GM19324 (cell line): ENCODE data around the gene AAK1.
"Not testable (repeated sequence)": the region's sequence is repeated elsewhere in the genome, so short reads cannot be mapped to it uniquely, and the experiment has no call there.

Experiments used
- ATAC-seq: cut with Tn5 transposase; IDR thresholded peaks from one replicate; pipeline ENCODE4 v1.9.1; 2021; ENCODE audit warnings: mild to moderate bottlenecking, moderate library complexity; ENCODE audit not compliant: unreplicated experiment, low FRiP score

Gene AAK1

GRCh38 chr2:69464575-69464974, 179.0 kb downstream of the AAK1 start:
- no peak for ATAC-seq

- ATAC-seq, result no peak
Observed at GRCh38 chr2:69462780-69463179, 180.8 kb downstream of the AAK1 start.

- no peak for ATAC-seq
Observed at GRCh38 chr2:69461404-69461803, 182.1 kb downstream of the AAK1 start.

- no peak for ATAC-seq
Observed at GRCh38 chr2:69459936-69460335, 183.6 kb downstream of the AAK1 start.

DNA sequence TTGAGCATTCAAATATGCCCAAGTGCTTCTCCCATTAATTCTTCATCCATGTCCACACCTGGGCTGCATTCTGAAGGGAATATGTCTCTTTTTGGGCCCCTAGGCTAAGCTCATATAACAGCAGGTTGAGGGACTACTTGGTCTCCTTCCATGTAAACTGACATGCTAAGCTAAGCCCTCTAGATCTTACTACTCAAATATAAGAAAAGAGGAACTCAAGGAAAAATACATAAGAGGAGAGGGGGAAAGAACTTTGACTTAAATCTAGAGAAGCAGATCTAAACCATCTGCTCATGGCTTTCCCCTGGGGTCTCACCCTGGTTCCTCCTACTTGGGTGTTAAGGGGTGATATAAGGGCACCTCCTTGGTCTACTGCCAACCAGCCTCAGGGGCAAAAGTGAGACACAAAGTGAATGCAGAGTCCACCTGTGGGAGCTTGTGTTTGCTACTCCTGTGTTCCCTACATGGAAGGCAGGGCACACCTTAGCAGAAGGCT, 186.5 kb downstream of the AAK1 start:
- no peak for ATAC-seq

DNA sequence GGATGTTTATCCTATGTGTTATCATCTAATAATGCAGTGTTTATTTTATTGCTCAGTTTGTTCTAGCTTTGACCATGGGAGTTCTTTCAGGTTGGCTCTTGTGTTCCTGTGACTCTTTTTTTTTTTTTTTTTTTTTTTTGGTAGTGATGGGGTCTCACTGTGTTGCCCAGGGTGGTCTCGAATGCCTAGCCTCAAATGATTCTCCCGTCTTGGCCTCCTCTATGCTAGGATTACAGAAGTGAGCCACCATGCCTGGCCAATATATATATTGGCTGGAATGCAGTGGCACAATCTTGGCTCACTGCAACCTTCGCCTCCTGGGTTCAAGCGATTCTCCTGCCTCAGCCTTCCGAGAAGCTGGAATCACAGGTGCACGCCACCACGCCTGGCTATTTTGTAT, 187.4 kb downstream of the AAK1 start:
- no peak for ATAC-seq

- ATAC-seq, result no peak
Observed at GRCh38 chr2:69454976-69455375, 188.6 kb downstream of the AAK1 start.

GRCh38 chr2:69453475-69454129, 189.9 kb downstream of the AAK1 start:
- peak; percentile 70 for ATAC-seq

- ATAC-seq, result no peak
Observed at GRCh38 chr2:69452687-69453086, 190.9 kb downstream of the AAK1 start.

GRCh38 chr2:69450735-69451416, 192.7 kb downstream of the AAK1 start:
- ATAC-seq, result no peak

- no peak for ATAC-seq
Observed at GRCh38 chr2:69449906-69450305, 193.6 kb downstream of the AAK1 start.

- not testable (repeated sequence) for ATAC-seq
Observed at GRCh38 chr2:69443673-69444072, 199.9 kb downstream of the AAK1 start.

DNA sequence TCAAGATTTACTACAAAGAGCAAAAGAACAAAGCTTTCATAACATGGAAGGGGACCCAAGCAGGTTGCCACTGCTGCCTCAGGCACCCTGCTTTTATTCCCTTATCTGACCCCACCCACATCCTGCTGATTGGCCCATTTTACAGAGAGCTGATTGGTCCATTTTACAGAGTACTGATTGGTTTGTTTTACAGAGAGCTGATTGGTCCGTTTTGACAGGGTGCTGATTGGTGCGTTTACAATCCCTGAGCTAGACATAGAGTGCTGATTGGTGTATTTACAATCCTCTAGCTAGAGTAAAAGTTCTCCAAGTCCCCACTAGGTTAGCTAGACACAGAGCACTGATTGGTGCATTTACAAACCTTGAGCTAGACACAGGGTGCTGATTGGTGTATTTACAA, 204.0 kb downstream of the AAK1 start:
- not testable (repeated sequence) for ATAC-seq

DNA sequence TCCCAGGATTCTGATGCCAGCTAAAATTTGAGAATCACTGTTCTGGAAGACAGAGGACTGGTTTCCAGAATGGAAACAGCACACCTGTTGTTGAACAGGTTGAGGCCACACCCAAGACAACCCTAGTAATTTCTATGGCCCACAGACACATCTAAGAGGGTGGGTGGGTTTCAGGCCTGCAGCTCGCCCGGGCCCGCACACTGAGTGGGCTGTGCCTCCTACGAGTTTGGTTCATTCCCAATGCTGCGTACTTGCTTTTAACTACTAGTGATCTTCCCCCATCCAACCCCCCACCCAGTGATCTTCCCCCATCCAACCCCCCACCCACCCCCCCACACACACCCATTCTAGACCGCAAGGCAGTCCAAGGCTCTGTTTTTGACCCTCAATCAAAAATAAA, 205.0 kb downstream of the AAK1 start:
- no peak for ATAC-seq

- peak; percentile 12 for ATAC-seq
Observed at GRCh38 chr2:69437751-69438154, 205.8 kb downstream of the AAK1 start.

GRCh38 chr2:69436938-69437750, 206.4 kb downstream of the AAK1 start, which contains the start of gene NFU1:
Gene NFU1 (minus strand): TSS chr2:69437435. CDS start chr2:69437422, 13 bp downstream.
- peak; percentile 96 for ATAC-seq

GRCh38 chr2:69436596-69436937, 207.0 kb downstream of the AAK1 start:
- no peak for ATAC-seq

- ATAC-seq, result no peak
Observed at GRCh38 chr2:69434753-69435152, 208.8 kb downstream of the AAK1 start.

- no peak for ATAC-seq
Observed at GRCh38 chr2:69429491-69430183, 213.9 kb downstream of the AAK1 start.

DNA sequence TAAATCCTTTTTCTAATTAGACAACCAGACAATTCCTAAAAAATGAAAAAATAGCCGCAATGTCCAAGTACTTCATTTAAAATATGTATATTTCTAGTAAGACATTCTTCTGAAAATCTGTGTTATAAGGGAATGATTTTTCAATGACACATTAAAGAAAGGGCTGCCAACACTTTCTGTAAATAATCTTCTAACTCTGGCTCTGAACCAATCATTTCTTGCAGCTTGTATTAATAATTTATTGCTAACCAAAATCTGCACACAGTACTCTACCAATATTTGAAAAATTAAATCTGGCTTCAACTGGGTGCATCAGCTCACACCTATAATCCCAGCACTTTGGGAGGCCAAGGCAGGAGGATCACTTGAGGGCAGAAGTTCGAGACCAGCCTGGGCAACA, 214.6 kb downstream of the AAK1 start:
- ATAC-seq, result no peak

GRCh38 chr2:69424419-69424818, 219.1 kb downstream of the AAK1 start:
- no peak for ATAC-seq
